ENCODE results near the gene ZNF543.
A peak's percentile ranks its signal among the peaks of the same experiment; 100 is the strongest.
"Not testable (repeated sequence)": the region's sequence is repeated elsewhere in the genome, so short reads cannot be mapped to it uniquely, and the experiment has no call there.

ZNF543 gene

DNA sequence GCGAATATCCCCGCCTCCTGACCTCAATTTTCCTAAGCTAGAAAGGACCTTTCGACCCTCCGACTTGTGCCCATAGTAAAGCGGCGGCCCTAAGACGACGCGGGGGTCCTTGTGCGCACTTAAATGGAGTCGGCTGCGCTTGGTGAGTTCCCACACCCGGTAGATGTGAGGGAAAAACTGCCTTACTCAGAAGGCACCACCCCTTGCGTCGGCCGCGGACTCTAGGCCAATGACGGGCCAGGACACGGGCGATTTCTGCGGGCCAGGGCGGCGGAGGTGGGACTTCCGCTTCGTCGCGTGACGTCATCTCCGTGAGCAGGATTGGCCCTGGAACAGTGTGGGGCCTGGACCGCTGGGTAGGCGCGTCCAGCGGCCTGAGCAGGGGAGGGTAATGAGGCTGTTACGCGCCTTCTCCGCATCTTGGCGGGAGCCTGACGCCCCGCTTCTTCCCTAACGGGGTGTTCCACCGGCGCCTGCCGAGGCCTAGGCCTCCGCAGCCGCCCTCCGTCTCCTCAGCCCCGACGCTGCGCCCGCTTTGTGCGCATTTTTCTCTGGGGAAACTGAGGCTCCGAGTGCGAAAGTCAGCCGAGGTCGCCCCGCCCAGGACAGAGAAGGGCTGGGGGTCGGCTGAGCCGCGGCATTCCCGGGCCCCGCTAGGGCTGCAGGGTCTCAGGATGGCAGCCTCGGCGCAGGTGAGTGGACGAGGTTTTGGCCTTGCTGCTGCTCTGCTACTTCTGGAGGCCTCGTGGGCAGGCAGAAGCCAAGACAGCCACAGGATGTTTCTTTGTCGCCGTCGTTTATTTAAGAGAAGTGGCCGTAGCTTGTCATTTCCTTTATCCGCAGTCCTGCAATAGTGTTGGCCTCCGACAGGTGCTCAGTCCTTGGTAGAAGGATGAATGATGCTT, at the start of gene ZNF543:
TSS of gene ZNF543 (plus strand) at position 293 of the 905 bp plus-strand sequence. CDS start at position 675, 382 bp downstream.
- DNase-seq: peak; percentile 92

DNA sequence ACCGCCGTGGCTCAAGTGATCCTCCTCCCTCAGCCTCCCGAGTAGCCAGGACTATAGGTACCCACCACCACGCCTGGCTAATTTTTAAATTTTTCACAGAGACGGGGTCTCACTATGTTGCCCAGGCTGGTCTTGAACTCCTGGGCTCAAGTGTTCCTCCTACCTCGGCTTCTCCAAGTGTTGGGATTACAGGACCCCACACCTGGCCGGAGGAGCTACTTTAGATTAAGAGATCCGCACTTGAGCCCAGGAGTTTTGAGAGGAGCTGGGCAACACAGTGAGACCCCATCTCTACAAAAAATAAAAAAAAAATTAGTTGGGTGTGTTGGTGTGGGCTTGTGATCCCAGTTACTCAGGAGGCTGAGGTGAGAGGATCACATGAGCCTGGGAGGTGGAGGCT, 49.0 kb upstream of the ZNF543 start:
- DNase-seq: no peak

DNA sequence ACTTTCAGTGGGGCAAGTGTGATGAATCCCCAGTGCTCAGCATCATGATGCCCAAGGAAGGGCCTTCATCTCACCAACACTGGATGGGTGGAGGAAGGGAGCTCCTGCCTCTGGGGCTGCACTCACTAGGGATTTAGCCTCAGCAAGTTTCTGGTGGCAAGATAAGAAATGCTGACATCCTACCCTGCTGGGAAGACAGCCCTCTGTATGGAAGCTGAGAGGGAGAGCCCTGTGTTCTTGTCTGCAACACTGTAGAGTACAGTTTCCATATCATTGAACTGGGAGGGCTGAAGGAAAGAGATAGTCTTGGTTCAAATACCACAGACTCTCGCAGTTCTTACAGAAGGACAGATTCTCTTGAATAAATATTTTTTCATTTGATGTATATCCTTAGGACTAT, 47.3 kb upstream of the ZNF543 start:
- no peak for DNase-seq

DNA sequence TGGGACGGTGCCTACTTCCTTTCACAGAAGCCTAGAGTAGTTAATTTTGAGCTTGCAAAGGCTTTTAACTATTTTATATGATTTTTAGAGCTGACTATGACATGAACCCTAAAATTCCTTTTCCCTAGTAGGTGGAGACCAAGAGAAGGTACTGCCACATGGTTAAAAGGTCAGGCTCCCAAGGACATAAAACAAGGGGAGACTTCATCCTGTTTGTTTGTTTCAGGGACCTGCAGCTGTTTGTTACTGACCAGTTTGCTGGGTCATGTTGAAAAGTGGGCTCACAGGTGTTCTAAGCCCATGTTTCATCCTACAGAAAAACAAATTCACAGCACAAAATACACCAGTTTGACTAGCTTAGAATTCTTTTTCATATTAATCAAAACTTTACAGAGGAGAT, 43.8 kb upstream of the ZNF543 start:
- no peak for DNase-seq

DNA sequence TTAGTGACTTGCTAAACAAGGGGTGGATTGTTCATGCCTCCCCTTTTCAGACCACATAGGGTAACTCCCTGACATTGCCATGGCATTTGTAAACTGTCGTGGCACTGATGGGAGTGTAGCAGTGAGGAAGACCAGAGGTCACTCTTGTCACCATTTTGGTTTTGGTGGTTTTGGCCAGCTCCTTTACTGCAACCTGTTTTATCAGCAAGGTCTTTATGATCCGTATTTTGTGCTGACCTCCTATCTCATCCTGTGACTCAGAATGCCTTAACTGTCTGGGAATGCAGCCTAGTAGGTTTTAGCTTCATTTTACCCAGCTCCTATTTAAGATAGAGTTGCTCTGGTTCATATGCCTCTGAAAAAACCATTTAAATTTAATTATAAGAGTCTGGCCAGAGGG, 41.8 kb upstream of the ZNF543 start:
- DNase-seq: not testable (repeated sequence)

DNA sequence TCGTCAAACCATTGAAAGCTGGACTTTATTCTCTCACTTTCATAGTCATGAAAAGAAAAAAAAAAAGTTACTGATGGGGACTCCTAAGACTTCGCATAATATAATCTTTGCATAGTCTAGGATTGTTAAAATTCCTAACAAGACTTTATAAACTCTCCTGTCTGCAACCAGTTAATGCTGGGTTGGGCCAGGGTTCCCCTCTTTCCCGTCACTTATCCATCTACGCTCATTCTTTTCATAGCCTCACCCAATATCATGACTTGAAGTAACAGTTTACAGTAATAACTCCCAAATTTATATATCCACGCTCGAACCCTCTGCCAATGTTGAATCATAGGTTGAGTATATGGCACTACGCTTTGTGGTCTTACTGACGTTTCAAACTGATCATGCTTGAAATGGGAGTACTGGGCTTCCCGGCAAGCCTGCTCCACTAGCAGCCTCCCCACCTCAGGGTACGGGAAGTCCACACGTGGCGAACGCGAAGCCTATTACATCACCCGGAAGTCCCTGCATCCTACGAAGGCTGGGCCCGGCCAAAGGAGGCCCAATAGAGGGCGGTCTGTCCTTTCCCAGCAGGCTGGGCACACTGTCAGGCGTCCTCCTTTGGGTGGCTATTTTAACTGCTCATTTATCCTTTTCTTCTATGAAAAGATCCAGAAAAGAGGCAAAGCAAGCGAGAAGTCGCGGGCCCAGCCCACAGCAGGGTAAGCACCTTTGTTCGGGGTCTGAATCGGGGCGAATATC, 40.7 kb upstream of the ZNF543 start:
- DNase-seq: peak; percentile 81

DNA sequence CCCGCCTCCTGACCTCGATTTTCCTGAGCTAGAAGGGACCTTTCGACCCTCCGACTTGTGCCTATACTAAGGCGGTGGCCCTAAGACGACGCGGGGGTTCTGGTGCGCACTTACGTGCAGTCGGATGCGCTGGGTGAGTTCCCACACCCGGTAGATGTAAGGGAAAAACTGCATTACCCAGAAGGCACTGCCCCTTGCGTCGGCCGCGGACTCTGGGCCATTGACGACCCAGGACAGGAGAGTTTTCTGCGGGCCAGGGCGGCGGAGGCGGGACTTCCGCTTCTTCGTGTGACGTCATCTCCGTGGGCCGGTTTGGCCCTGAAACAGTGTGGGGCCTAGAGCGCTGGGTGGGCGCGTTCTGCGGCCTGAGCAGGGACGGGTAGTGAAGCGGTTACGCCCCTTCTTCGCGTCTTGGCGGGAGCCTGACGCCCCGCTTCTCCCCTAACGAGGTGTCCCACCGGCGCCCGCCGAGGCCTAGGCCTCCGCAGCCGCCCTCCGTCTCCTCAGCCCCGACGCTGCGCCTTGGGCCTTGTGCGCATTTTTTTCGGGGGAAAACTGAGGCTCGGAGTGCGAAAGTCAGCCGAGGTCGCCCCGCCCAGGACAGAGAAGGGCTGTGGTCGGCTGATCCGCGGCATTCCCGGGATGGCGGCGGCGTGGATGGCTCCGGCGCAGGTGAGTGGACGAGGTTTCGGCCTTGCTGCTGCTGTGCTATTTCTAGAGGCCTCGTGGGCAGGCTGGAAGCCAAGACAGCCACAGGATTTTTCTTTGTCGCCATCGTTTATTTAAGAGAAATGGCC, 39.9 kb upstream of the ZNF543 start, which contains the start of gene ZNF460:
TSS of gene ZNF460 (plus strand) at position 321 of the 797 bp plus-strand sequence. CDS start at position 643, 322 bp downstream.
- peak; percentile 89 for DNase-seq

DNA sequence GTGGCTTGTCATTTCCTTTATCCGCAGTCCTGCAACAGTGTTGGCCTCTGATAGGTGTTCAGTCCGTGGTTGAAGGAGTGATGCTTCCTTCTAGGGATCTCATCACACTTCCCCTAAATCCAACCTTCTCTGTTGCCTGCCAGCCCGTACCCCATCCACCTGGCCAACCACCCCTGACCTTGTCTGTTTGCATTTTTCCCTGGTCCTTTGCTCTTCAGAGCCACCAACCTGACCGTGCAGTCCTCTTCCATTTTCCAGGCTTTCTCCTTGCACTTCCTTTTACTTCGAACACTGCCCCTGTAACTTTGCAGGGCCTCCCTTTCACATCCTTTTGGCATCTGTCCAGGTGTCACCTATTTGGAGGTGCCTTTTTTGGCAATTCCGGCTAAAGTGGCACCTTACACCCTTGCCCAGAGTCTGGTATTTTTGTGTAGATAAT, 39.3 kb upstream of the ZNF543 start:
- DNase-seq: peak; percentile 2

DNA sequence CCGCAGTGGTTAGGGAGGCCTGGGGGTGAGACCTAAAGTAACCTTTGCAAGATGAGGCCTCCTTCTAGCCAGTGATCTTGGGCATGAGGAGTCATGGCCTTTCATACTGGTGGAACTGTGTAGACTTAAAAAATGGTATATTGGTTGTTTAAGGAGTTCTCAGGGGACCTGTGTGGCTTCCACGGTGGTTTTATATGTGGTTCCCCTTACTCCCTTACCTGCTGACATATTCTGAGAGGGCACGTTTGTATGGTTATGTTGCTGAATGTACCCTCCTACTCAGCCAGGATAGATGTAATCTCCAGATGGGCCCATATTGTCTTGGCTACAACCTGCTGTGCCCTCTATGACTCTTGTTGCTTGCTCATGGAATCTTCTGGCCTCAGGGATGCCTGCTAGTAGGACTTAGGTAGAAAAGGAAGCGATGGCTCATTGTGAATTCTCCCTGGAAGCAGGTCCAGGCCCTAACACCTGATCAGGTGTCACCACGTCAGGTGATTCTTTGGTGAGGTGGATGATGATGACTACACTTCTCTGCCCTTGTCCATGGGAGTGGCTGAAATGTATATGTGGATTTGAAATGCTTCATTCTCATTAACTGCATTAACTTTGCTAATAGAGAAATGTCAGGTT, 38.1 kb upstream of the ZNF543 start:
- DNase-seq: no peak

DNA sequence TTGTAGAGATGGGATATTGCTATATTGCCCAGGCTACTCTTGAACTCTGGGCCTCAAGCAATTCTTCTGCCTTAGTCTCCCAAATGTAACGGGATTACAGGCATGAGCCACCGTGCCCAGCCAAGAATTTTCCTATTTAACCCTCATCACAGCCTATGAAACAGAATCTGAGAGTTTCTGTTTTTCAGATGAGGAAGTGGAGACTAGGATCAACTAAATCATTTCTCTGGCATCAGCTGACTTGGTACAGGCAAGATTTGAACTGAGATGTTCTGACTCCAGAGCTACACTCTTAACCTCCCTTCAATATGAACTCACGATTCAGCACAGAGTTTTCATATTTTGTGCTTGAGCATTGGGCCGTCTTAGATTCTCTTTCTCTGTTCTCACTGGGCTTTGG, 31.9 kb upstream of the ZNF543 start:
- no peak for DNase-seq

DNA sequence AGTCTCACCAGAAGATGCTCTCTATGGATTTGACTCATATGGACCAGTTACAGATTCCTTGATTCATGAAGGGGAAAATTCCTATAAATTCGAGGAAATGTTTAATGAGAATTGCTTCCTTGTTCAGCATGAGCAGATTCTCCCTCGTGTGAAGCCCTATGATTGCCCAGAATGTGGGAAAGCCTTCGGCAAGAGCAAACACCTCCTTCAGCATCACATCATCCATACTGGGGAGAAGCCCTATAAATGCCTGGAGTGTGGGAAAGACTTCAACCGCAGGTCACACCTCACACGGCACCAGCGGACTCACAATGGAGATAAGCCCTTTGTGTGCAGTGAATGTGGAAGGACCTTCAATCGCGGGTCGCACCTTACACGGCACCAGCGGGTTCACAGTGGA, 29.3 kb upstream of the ZNF543 start:
- DNase-seq: no peak

DNA sequence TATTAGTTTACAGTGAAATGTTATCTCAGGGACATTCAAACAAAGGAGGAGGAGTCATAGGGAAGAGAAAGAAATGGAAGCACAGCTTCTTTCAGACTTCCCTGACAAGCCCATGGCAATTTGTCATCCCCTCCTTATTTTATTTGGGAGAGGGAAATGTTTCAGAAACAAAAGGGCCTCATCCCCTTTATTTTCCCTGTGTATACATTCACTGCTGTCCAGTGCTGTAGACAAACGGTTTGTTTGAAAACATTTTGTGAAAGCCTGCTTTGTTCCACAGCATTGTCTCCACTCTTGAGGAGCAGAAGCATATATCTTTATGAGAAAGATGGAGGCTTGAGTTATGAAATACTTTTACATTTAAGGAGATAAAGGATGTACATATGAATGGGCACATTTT, 27.7 kb upstream of the ZNF543 start:
- DNase-seq: no peak

DNA sequence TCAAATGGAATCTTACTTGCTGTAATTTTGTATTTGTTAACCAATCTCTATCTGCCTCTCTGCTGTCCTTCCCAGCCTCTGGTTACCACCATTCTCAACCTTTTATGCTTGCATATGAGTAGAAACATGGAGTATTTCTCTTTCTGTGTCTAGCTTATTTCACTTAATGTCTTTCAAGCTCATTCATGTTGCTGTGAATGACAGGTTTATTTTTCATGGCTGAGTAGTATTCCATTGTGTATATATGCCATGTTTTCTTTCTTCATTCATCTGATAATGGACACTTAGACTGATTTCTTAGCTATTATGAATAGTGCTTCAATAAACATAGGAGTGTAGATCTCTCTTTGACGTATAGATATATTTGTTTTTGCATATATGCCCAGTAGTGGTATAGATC, 26.6 kb upstream of the ZNF543 start:
- no peak for DNase-seq

DNA sequence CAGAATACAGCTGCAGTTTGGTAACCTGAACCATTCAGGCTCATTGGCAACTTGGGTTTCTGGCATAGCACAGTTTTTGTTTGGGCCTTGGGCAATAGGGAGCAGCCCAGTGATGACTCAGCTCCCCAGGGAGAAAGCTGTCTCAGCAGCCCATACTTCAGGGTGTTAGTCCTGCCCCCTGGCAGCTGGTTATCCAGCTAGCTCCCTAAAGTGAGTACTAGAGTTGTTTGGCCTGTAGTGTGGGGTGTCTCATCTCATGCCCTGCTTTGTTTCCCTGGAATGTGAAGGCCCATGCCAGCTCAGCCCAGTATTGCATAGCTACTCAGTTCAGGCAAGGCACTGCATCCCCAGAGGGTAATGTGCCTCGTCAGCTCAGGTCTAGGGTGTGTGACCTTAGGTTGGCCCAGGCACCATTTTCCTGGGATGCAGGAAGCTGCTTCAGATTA, 18.2 kb upstream of the ZNF543 start:
- DNase-seq: no peak

DNA sequence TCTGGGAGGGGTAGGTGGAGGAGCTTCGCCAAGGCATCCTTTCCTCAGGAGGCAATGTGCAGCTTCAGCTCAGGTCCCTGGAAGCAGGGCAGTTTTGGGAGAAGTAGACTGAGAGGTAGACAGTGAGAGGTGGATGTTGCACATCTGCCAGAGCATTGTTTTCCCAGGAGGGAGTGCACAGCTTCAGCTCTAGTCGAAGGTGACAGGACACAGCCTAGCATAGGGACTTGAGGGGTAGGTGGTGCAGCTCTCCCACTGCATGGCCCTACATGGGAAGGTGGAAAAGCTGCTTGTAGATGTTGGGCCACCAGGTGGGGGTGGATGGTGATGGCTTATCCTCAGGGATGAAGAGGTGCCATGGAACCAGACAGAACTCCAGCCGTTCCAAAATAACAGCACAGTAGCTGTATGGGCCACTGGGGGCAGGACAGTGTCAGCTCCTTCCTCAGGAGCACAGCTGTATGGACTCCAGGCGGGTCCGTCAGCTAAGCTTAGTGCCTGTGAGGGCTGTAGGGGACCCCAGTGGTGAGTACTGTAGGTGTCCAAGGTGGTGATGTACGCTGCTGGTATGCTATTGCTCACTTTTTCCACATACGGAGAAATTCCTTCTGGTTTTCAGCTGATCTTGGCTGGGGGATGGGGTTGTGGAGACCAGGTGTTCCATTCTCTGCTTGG, 17.4 kb upstream of the ZNF543 start:
- DNase-seq: no peak

DNA sequence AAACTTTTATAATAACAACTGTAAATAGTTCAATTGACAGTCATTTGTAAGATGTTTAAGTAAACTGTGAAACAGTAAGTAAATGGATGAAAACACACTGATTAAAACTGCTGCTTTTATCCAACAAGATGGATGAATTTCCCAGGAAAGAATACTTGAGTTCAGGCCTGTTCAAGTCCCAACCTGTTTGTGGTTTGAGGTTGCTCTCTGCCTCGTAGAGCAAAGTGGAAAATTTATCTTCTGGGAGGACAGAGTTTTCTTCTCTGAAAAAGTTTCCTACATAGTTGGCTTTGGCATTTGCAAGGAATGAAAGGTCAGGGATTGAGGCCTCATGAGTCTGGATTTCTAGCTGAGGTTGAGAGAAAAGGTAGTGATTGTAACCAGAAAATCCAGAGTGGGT, 15.2 kb upstream of the ZNF543 start:
- no peak for DNase-seq

DNA sequence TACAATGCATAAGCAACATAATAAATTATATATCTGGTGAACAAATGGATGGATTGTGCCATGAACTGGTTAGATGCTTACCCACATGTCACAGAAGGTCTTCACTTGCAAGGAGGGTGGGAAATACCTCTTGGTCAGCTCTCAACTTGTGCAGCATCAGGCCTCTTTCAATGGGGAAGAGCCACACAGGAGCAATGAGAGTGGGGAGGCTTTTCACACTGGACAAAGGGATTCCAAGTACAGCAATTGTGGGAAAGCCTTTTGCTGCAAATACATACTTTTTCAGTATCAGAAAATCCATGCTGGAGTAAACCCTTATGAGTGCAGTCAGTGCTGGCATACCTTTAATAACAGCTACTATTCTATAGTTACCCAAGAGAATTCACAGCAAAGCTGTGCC, 11.8 kb upstream of the ZNF543 start:
- DNase-seq: no peak

DNA sequence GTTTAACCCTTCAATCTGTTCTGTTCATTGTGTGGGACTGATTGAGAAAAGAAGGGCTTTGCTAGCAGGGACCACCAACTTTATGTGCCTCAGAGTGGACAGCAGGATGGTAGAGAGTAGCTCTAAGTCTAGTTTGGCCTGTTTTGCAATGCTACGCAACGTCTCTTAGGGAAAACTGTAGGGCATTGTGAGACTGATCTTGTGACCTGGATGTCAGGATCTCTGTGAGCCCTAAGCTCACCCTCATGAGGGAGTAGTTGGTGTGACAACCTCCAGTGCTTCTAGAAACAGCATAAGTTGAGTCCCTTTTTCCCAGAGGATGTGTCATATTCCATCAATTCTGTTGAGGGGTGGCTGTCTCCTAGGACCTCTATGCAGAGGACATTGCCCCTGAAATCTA, 9.5 kb upstream of the ZNF543 start:
- DNase-seq: no peak

DNA sequence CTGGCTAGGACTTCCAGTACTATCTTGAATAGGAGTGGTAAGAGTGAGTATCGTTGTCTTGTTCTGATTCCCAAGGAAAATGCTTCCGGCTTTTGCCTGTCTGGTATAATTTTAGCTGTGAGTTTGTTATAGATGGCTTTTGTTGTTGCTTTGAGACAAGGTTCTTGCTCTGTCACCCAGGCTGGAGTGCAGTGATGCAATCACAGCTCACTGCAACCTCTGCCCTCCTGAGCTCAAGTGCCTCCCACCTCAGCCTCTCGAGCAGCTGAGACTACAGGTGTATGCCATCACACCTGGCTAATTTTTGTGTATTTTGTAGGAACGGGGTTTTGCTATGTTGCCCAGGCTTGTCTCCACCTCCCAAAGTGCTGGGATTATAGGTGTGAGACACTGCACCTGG, 6.1 kb upstream of the ZNF543 start:
- DNase-seq: no peak

DNA sequence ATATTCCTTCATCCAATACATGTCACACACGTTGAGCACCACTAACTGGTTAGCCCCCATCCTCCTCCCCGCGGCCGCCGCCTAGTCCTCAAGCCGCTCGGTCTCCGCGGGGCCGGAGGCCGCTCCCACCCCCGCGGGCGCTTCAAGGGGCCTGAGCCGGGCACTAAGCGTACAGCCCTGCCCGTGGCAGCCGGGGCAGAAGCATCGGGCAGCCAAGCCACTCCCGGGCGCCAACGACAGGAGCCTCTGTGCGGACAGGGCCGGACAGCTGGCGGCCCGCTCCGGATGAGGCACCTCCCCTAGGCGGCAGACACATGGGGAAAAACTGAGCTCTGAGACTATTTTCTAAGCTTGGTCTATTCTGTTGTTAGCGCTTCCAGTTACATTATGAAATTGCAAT, 2.8 kb upstream of the ZNF543 start:
- DNase-seq: no peak

DNA sequence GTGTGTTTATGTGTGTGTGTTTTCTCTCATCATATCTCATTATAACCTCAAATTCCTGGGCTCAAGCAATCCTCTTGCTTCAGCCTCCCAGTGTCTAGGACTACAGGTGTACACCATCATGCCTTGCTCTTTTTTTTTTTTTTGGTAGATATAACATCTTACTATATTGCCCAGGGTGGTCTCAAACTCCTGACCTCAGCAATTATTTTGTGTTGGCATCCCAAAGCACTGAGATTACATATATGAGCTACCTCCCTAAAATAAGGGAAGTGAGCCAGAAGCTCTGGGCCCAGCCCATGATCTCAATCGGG, 448 bp upstream of the ZNF543 start:
- DNase-seq: no peak

DNA sequence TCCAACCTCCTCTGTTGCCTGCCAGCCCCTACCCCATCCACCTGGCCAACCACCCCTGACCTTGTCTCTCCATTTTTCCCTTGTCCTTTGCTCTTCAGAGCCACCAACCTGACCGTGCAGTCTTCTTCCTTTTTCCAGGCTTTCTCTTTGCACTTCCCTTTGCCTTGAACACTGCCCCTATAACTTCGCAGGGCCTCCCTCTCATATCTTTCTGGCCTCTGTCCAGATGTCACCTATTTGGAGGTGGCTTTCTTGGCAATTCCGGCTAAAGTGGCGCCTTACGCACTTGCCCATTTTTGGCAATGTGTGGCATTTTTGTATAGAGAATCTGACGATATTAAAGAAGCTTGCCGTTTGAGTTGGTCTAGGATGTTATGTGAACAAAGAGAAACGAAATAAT, 844 bp downstream of the ZNF543 start:
- DNase-seq: no peak

Measured in NCI-H1092 (cell line).